CD4-positive, alpha-beta T cell (primary cell): Measurements from ENCODE around the gene VPS4B. TPM values are rescaled to one million over a fixed set of nuclear protein-coding genes. Genes with fewer than 3 reads are reported as not detected.

Experiments used
- ATAC-seq: fragments of 200-7000 bp; cut with Tn5 transposase; one replicate; pipeline ENCODE4 v1.10.0; 2022; ENCODE audit warnings: mild to moderate bottlenecking; ENCODE audit not compliant: poor library complexity
- CTCF ChIA-PET: fragments of 350-600 bp; sonication (Branson Sonifier 250); formaldehyde crosslinking; loops from one replicate; lab custom pipeline; 2021; ENCODE audit warnings: antibody characterized with exemption, inconsistent platforms; lab: Charles Lee
- POLR2A ChIA-PET: fragments of 350-600 bp; sonication (Branson Sonifier 250); formaldehyde crosslinking; loops from one replicate; lab custom pipeline; 2021; ENCODE audit warnings: antibody characterized with exemption, inconsistent platforms; lab: Charles Lee
- DNase-seq, 14 experiments: peaks; one replicate each; pipeline ENCODE4 v3.0.0-alpha.2; 2013 to 2020; ENCODE audit warnings: mixed read lengths in 2 of 14
- H3K27ac ChIP-seq, 2 donors: one replicate each; pipeline versions ENCODE4 v1.5.1 to v1.7.0; 2013; ENCODE audit warnings: low read length in 2 of 2, low read depth in 1 of 2, mild to moderate bottlenecking in 1 of 2
- H3K27me3 ChIP-seq, 2 experiments: 1 replicate in 1 of 2; 2 replicates in 1 of 2; pipeline versions ENCODE4 v1.6.1 to v1.7.0; 2013; ENCODE audit warnings: low read length in 2 of 2, control low read depth in 1 of 2, mild to moderate bottlenecking in 1 of 2, moderate library complexity in 1 of 2; ENCODE audit not compliant: insufficient read depth in 2 of 2, control insufficient read depth in 1 of 2
- H3K36me3 ChIP-seq: one replicate; pipeline ENCODE4 v1.6.1; 2013; ENCODE audit warnings: low read length, control low read depth; ENCODE audit not compliant: insufficient read depth
- H3K4me1 ChIP-seq: one replicate; pipeline ENCODE4 v1.6.1; 2013; ENCODE audit warnings: low read length, control low read depth; ENCODE audit not compliant: insufficient read depth
- H3K4me3 ChIP-seq: one replicate; pipeline ENCODE4 v1.5.1; 2013; ENCODE audit warnings: mild to moderate bottlenecking, low read length, moderate library complexity
- H3K9me3 ChIP-seq, 2 experiments: 1 replicate in 1 of 2; 2 replicates in 1 of 2; pipeline versions ENCODE4 v1.6.1 to v1.7.0; 2013; ENCODE audit warnings: low read length in 2 of 2, mild to moderate bottlenecking in 2 of 2, control low read depth in 1 of 2, moderate library complexity in 1 of 2; ENCODE audit not compliant: control insufficient read depth in 1 of 2, insufficient read depth in 1 of 2
- H3K27ac Mint-ChIP-seq: one replicate; pipeline ENCODE4 v1.8.0; 2020; ENCODE audit warnings: mixed read lengths
- H3K27me3 Mint-ChIP-seq: one replicate; pipeline ENCODE4 v1.8.0; 2021; ENCODE audit warnings: mixed read lengths
- H3K36me3 Mint-ChIP-seq: one replicate; pipeline ENCODE4 v1.8.0; 2021; ENCODE audit warnings: low read depth, mixed read lengths
- H3K4me1 Mint-ChIP-seq: one replicate; pipeline ENCODE4 v1.8.0; 2021; ENCODE audit warnings: low read depth, mixed read lengths
- H3K4me3 Mint-ChIP-seq: one replicate; pipeline ENCODE4 v1.8.0; 2020; ENCODE audit warnings: mild to moderate bottlenecking, mixed read lengths
- H3K9me3 Mint-ChIP-seq: one replicate; pipeline ENCODE4 v1.8.0; 2020; ENCODE audit warnings: mixed read lengths
- intact Hi-C, 2 experiments: fragments of 100-400 bp; cut with DNase I in 1 of 2; cut with micrococcal nuclease in 1 of 2; formaldehyde crosslinking; loops; one replicate each; pipeline versions ENCODE4 v1.15.1 to v1.9.0; 2023 to 2025; cut with DNase I, micrococcal nuclease
- total RNA-seq, 174 experiments: library from RNA in 2 of 174; stranded (reverse) in 2 of 174; gene quantifications; one replicate each; pipeline ENCODE4 v1.2.3 and lab custom pipeline; 2021 to 2026
- TF ChIP-seq, protein P1 (sequence below): fragments of 200-600 bp; IDR thresholded peaks from one replicate; pipeline ENCODE4 v1.8.0; 2022; ENCODE audit warnings: antibody characterized with exemption, mild to moderate bottlenecking

The VPS4B gene
- total RNA-seq, 2 experiments from 2014 or later, result 46.0 to 50.8 TPM

DNA sequence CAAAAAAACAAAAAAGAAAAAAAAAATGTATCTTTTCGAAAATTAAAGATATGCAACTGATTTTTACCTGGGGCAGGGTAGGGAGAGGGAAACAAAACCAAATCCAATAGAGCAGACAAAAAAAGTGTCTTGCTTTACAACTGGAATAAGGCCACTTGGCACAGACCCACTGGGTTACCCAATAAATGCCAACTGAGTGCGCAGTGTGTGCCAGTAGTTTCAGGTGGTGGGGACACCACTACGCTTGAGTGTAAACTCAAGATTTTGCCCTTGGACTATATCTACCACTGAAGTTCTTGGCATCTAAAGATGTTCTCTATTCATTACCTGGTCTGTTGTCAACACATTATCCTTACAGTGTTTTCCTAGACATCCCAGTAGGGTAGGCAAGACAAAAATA lies 16.3 kb downstream of the VPS4B start:
- Mint-ChIP-seq H3K27me3 (no peaks in the 10 kb centered on the region), H3K4me1 (peaks cover 33% of the 10 kb centered on the region), H3K9me3 (no peaks in the 10 kb centered on the region), H3K27ac (no peak overlapping the region), H3K4me3 (no peak overlapping the region), H3K36me3 (peaks cover 94% of the 10 kb centered on the region)
- peaks cover 11% of the 10 kb centered on the region for H3K4me1 ChIP-seq
- peaks cover 94% of the 10 kb centered on the region for H3K36me3 ChIP-seq
- ChIA-PET CTCF (no interaction called here), POLR2A (no interaction called here)
- no peaks in the 10 kb centered on the region for H3K27me3 ChIP-seq
- H3K27ac ChIP-seq, result no peak overlapping the region
- intact Hi-C loops, result loop anchor here in 1 of 2 experiments (5.0 kb wide), 1 partner anchor 39 kb away; the partner anchor contains the start of gene KDSR
- DNase-seq, result no peak
- no peak for ATAC-seq
- TF ChIP-seq, protein P1, sequence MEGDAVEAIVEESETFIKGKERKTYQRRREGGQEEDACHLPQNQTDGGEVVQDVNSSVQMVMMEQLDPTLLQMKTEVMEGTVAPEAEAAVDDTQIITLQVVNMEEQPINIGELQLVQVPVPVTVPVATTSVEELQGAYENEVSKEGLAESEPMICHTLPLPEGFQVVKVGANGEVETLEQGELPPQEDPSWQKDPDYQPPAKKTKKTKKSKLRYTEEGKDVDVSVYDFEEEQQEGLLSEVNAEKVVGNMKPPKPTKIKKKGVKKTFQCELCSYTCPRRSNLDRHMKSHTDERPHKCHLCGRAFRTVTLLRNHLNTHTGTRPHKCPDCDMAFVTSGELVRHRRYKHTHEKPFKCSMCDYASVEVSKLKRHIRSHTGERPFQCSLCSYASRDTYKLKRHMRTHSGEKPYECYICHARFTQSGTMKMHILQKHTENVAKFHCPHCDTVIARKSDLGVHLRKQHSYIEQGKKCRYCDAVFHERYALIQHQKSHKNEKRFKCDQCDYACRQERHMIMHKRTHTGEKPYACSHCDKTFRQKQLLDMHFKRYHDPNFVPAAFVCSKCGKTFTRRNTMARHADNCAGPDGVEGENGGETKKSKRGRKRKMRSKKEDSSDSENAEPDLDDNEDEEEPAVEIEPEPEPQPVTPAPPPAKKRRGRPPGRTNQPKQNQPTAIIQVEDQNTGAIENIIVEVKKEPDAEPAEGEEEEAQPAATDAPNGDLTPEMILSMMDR, result no peak
- no peak overlapping the region for H3K4me3 ChIP-seq
- H3K9me3 ChIP-seq, result no peaks in the 10 kb centered on the region

GRCh38 chr18:63402246-63403162 lies 19.8 kb downstream of the VPS4B start:
- no peak overlapping the region for H3K4me3 ChIP-seq
- H3K4me1 ChIP-seq, result no peaks in the 10 kb centered on the region
- H3K4me3 Mint-ChIP-seq, result no peak overlapping the region
- H3K27me3 ChIP-seq, result no peaks in the 10 kb centered on the region
- no peaks in the 10 kb centered on the region for H3K9me3 Mint-ChIP-seq
- H3K36me3 ChIP-seq, result peaks cover 82% of the 10 kb centered on the region
- intact Hi-C loops, result no loop called here
- no peaks in the 10 kb centered on the region for H3K27me3 Mint-ChIP-seq
- H3K27ac ChIP-seq, result no peak overlapping the region
- no peaks in the 10 kb centered on the region for H3K9me3 ChIP-seq
- peaks cover 20% of the 10 kb centered on the region for H3K4me1 Mint-ChIP-seq
- ATAC-seq (no peak), DNase-seq (no peak)
- H3K36me3 Mint-ChIP-seq, result peaks cover 94% of the 10 kb centered on the region
- H3K27ac Mint-ChIP-seq, result no peak overlapping the region
- CTCF ChIA-PET, result no interaction called here
- TF ChIP-seq, protein P1, result no peak
- POLR2A ChIA-PET, result no interaction called here

DNA sequence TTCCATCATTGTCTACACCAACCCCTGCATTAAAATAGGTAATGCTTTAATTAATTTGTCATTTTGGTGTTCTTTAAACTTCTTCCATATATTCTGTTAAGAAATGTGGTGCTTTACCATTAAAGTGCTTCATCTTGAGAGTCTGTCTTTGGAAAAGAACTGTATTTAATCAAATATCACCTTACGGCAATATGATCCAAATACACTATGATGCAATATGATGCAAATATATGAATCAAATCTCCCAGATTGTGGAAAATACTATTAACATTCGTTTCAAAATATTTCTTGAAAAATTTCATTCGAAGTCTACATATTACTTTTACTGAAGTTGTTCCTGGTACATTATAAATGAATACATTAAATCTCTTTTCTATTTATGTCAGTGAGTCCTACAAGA lies 23.0 kb downstream of the VPS4B start:
- Histone ChIP-seq H3K36me3 (peaks cover 87% of the 10 kb centered on the region), H3K4me1 (no peaks in the 10 kb centered on the region), H3K4me3 (no peak overlapping the region), H3K9me3 (no peaks in the 10 kb centered on the region), H3K27ac (no peak overlapping the region), H3K27me3 (no peaks in the 10 kb centered on the region)
- no peak overlapping the region for H3K4me3 Mint-ChIP-seq
- ChIA-PET POLR2A (no interaction called here), CTCF (no interaction called here)
- DNase-seq (no peak), ATAC-seq (no peak)
- peak overlapping the region; percentile 9 for H3K27ac Mint-ChIP-seq
- TF ChIP-seq, protein P1, result no peak
- peaks cover 19% of the 10 kb centered on the region for H3K4me1 Mint-ChIP-seq
- intact Hi-C loops, result no loop called here
- peaks cover 96% of the 10 kb centered on the region for H3K36me3 Mint-ChIP-seq
- H3K27me3 Mint-ChIP-seq, result no peaks in the 10 kb centered on the region
- no peaks in the 10 kb centered on the region for H3K9me3 Mint-ChIP-seq
